Body of pancreas (tissue), 4 donors: ENCODE results near the gene CDK14. TPM values are rescaled to one million over a fixed set of nuclear protein-coding genes. Genes with fewer than 3 reads are reported as not detected.

Source experiments
- ATAC-seq: fragments of 150-250 bp; one replicate; pipeline ENCODE4 v1.9.1; 2016
- DNase-seq, 4 donors: peaks; one replicate each; pipeline ENCODE4 v3.0.0-alpha.2; 2019
- H3K27ac ChIP-seq, 4 donors: fragments of 200-600 bp; sonication (generic); 1 replicate in 3 of 4; 2 replicates in 1 of 4; pipeline versions ENCODE4 v1.5.1 to v1.6.1; 2016 to 2019; ENCODE audit warnings: mild to moderate bottlenecking in 1 of 4, mixed read lengths in 1 of 4, moderate library complexity in 1 of 4
- H3K27me3 ChIP-seq, 2 donors: fragments of 200-600 bp; sonication (generic); one replicate each; pipeline ENCODE4 v1.6.0; 2016; ENCODE audit warnings: mild to moderate bottlenecking in 1 of 2
- H3K36me3 ChIP-seq, 2 donors: fragments of 200-600 bp; sonication (generic); replicated peaks in 1 of 2; 2 replicates each; pipeline ENCODE4 v1.5.1; 2016; ENCODE audit warnings: low read depth in 2 of 2; ENCODE audit not compliant: insufficient read depth in 1 of 2
- H3K4me1 ChIP-seq: fragments of 200-600 bp; sonication (generic); one replicate; pipeline ENCODE4 v1.6.0; 2016
- H3K4me3 ChIP-seq, 2 donors: fragments of 200-600 bp; sonication (generic); 1 replicate in 1 of 2; 2 replicates in 1 of 2; pipeline ENCODE4 v1.5.1; 2016 to 2019
- H3K9me3 ChIP-seq, 3 donors: fragments of 200-600 bp; sonication (generic); 1 replicate in 2 of 3; 2 replicates in 1 of 3; pipeline ENCODE4 v1.5.1; 2016
- POLR2A ChIP-seq, 3 donors: fragments of 450-650 bp; IDR thresholded peaks; one replicate each; pipeline ENCODE4 v1.6.1; 2016; ENCODE audit warnings: antibody characterized with exemption in 3 of 3, mild to moderate bottlenecking in 2 of 3
- WGBS, 2 donors: methylation state at CpG; one replicate each; pipeline ENCODE4 v1.1.5; 2017; 5-methylcytosine and 5-hydroxymethylcytosine counted together
- intact Hi-C: fragments of 100-400 bp; cut with DNase I; formaldehyde crosslinking; loops from one replicate; pipeline ENCODE4 v1.15.1; 2023
- total RNA-seq, 2 donors: library from RNA; depleted of rRNA; stranded (reverse); fragments of >200 nt; gene quantifications; one replicate each; pipeline ENCODE4 v1.1.0, GENCODE V29; 2016
- TF ChIP-seq, protein P1 (sequence below), 7 experiments: fragments of 450-650 bp in 4 of 7; fragments of 200-600 bp in 3 of 7; sonication (generic) in 3 of 7; IDR thresholded peaks; one replicate each; pipeline ENCODE4 v1.5.1; 2016 to 2019; ENCODE audit warnings: antibody characterized with exemption in 7 of 7

The CDK14 gene
- total RNA-seq, 2 donors from 2014 or later = 21.8 to 35.6 TPM

DNA sequence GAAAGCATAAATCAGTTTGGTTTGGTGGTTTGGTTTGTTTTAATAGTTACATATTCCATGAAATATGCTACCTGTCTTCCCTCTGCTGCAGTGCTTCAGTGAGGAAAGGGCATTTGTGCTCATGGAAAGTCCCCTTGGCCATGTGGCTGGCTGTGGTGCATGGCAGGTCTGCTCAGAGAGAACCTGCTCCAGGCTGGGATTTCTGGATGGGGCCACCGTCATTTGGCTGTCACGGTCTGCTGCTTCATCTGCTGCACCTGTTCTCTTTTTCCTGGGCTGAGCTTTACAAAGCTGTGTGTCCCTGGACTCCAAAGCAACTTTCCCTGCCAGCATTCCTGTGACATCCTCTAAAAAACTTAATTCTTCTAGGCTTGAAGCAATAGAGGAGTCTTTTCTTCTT lies 8.9 kb downstream of the CDK14 start:
- TF ChIP-seq, protein P1, sequence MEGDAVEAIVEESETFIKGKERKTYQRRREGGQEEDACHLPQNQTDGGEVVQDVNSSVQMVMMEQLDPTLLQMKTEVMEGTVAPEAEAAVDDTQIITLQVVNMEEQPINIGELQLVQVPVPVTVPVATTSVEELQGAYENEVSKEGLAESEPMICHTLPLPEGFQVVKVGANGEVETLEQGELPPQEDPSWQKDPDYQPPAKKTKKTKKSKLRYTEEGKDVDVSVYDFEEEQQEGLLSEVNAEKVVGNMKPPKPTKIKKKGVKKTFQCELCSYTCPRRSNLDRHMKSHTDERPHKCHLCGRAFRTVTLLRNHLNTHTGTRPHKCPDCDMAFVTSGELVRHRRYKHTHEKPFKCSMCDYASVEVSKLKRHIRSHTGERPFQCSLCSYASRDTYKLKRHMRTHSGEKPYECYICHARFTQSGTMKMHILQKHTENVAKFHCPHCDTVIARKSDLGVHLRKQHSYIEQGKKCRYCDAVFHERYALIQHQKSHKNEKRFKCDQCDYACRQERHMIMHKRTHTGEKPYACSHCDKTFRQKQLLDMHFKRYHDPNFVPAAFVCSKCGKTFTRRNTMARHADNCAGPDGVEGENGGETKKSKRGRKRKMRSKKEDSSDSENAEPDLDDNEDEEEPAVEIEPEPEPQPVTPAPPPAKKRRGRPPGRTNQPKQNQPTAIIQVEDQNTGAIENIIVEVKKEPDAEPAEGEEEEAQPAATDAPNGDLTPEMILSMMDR (IDR thresholded peaks at IDR 0.05) = no peak
- no peak for TF ChIP-seq POLR2A (IDR thresholded peaks at IDR 0.05)
- ATAC-seq = no peak
- WGBS, 2 donors = 68 to 81% methylated on average over 2 of the region's 2 CpGs
- H3K4me3 ChIP-seq = no peak overlapping the region
- DNase-seq = peak in 1 of 4 donors; percentile 14
- no peaks in the 10 kb centered on the region for H3K9me3 ChIP-seq
- no peaks in the 10 kb centered on the region for H3K36me3 ChIP-seq
- no peak overlapping the region for H3K27ac ChIP-seq
- H3K27me3 ChIP-seq = no peaks in the 10 kb centered on the region
- intact Hi-C loops = no loop called here
- no peaks in the 10 kb centered on the region for H3K4me1 ChIP-seq

DNA sequence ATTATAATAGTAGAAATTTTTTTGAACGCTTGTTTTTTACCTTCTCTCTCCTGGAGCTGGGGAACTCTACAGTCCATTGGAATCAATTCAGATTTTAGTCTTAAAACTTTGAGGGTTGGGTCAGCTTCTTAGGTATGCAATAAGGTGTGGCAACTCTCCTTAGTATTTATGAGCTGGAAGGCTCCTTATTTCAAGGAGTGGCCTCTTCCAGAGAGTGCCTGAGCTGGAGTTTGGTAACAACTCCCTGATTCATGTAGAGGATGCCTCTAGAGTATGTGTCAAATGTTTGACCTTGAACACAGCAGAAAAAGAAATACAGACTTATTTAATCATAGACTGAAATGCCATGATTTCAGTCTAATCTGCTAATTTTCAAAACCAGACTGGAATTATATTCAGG lies 11.1 kb downstream of the CDK14 start:
- no peak overlapping the region for H3K4me3 ChIP-seq
- ATAC-seq (no peak), DNase-seq (no peak)
- no peak overlapping the region for H3K27ac ChIP-seq
- H3K36me3 ChIP-seq = no peaks in the 10 kb centered on the region
- WGBS, 2 donors = 92 to 97% methylated on average over 1 of the region's 1 CpG
- H3K4me1 ChIP-seq = no peaks in the 10 kb centered on the region
- no peak for TF ChIP-seq POLR2A (IDR thresholded peaks at IDR 0.05)
- TF ChIP-seq, protein P1 (IDR thresholded peaks at IDR 0.05) = no peak
- H3K27me3 ChIP-seq = no peaks in the 10 kb centered on the region
- H3K9me3 ChIP-seq = no peaks in the 10 kb centered on the region
- intact Hi-C loops = no loop called here

DNA sequence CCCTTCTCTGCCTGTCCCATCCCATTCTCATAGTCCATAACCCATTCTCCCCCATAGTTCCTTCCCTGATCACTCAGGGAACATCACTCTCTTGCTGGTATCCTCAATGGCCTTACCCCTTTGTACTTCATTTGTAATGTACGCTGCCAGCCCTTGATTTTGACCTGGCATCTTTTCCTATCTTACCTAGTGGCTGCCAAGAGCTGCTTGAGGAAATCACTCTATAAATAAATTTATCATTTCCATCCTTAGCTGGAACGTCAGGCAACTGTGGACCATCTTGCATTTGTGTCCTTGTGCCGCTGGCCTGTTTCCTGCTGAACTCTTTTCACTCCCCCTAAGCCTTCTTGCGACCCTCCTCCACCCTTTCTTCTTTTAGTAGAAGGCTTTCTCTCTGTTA lies 14.0 kb downstream of the CDK14 start:
- no peaks in the 10 kb centered on the region for H3K4me1 ChIP-seq
- ATAC-seq (no peak), DNase-seq (no peak)
- H3K36me3 ChIP-seq = no peaks in the 10 kb centered on the region
- TF ChIP-seq, protein P1 (IDR thresholded peaks at IDR 0.05) = no peak
- TF ChIP-seq POLR2A (IDR thresholded peaks at IDR 0.05) = no peak
- no peaks in the 10 kb centered on the region for H3K9me3 ChIP-seq
- H3K4me3 ChIP-seq = no peak overlapping the region
- intact Hi-C loops = no loop called here
- H3K27me3 ChIP-seq = no peaks in the 10 kb centered on the region
- WGBS, 2 donors = 49 to 53% methylated on average over 4 of the region's 4 CpGs
- H3K27ac ChIP-seq = no peak overlapping the region

DNA sequence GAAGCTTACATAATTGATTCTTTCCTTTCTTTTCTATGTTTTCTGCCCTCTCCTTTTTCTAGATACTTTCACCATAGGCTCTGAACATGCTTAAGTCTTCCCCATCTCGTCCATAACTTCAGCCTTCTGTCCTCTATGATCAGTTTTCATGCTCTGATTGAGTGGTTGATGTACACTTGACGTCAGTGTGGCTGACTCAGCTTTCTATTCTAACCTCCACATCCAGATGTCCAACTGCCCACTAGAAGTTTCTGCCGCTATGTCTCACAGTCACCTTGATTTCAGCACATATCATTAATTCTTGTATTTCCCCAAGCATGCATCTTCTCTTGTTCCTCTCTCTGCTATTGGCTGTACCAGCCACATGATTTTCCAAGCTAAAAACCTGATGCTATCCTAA lies 15.0 kb downstream of the CDK14 start:
- H3K9me3 ChIP-seq = no peaks in the 10 kb centered on the region
- no peak for DNase-seq
- TF ChIP-seq POLR2A (IDR thresholded peaks at IDR 0.05) = no peak
- TF ChIP-seq, protein P1 (IDR thresholded peaks at IDR 0.05) = no peak
- no peak overlapping the region for H3K27ac ChIP-seq
- H3K4me1 ChIP-seq = no peaks in the 10 kb centered on the region
- intact Hi-C loops = no loop called here
- no peak overlapping the region for H3K4me3 ChIP-seq
- 79 to 95% methylated on average over 3 of the region's 3 CpGs for WGBS, 2 donors
- H3K27me3 ChIP-seq = no peaks in the 10 kb centered on the region
- ATAC-seq = no peak
- no peaks in the 10 kb centered on the region for H3K36me3 ChIP-seq

DNA sequence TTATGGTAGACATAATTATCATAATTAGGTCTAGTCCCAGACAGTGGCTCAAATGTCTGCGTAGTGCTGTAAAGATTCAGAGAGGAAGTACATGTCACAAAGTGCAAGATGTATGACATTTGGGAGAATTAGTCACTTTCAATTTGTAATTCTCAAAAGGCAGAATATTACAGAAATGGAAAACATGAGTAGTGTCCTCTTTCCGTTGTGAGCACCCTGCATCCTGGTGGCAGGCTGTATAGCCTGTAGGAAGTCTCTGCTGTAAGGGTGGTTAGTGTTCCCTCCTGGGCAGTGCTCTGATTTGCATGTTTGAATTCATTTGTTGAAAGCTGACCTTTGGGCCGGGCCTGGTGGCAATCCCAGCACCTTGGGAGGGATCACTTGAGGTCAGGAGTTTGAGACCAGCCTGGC lies 17.0 kb downstream of the CDK14 start:
- Histone ChIP-seq H3K36me3 (no peaks in the 10 kb centered on the region), H3K9me3 (no peaks in the 10 kb centered on the region), H3K27ac (peak overlapping the region in 1 of 4 donors; percentile 10), H3K4me3 (no peak overlapping the region), H3K4me1 (no peaks in the 10 kb centered on the region), H3K27me3 (no peaks in the 10 kb centered on the region)
- ATAC-seq (no peak), DNase-seq (no peak)
- intact Hi-C loops = no loop called here
- no peak for TF ChIP-seq POLR2A (IDR thresholded peaks at IDR 0.05)
- TF ChIP-seq, protein P1 (IDR thresholded peaks at IDR 0.05) = no peak
- WGBS, 2 donors = 64 to 66% methylated on average over 3 of the region's 3 CpGs
